ENCODE measurements around the gene SETBP1. TPM values are rescaled to one million over a fixed set of nuclear protein-coding genes. Genes with fewer than 3 reads are reported as not detected.

Gene SETBP1
- total and polyA plus RNA-seq, 2 of the 8 experiments (the other 6 are each of a cell fraction or from before 2014, with no cell fraction given) = 2.0 to 6.5 TPM

GRCh38 chr18:44955825-44956224 is 275.1 kb downstream of the SETBP1 start:
- no peaks in the 10 kb centered on the region for H3K36me3 ChIP-seq (ENCODE audit: control insufficient read depth in 2 of 4, insufficient read depth in 4 of 4, low read length in 3 of 4)
- H2BK20ac ChIP-seq (ENCODE audit: low read length) = no peak overlapping the region
- H3K23me2 ChIP-seq (ENCODE audit: low read depth, low read length) = no peaks in the 10 kb centered on the region
- H3K27ac ChIP-seq (ENCODE audit: low read depth, low read length) = no peak overlapping the region
- no peaks in the 10 kb centered on the region for H3K4me1 ChIP-seq (replicated peaks in 1 of 4; ENCODE audit: control insufficient read depth in 3 of 4, insufficient read depth in 4 of 4, low read length in 3 of 4)
- no peak for TF ChIP-seq TCF12 (IDR thresholded peaks at IDR 0.05; ENCODE audit: low read depth, low read length)
- TF ChIP-seq SP4 (IDR thresholded peaks at IDR 0.05; ENCODE audit: low read length) = no peak
- no peak for TF ChIP-seq SP1 (IDR thresholded peaks at IDR 0.05; ENCODE audit: low read depth, low read length)
- no peak for TF ChIP-seq GABPA (IDR thresholded peaks at IDR 0.05; ENCODE audit: borderline replicate concordance, insufficient read depth, low read length)
- TF ChIP-seq SRF (IDR thresholded peaks at IDR 0.05; ENCODE audit: low read depth, low read length) = no peak
- no peak for TF ChIP-seq ATF2 (IDR thresholded peaks at IDR 0.05; ENCODE audit: low read length)
- no peak for TF ChIP-seq TAF7 (optimal IDR thresholded peaks at IDR 0.05; ENCODE audit: borderline replicate concordance, low read depth, low read length)
- TF ChIP-seq RXRA (IDR thresholded peaks at IDR 0.05; ENCODE audit: insufficient read depth, low read depth, low read length) = no peak
- H3K4me2 ChIP-seq (ENCODE audit: insufficient read depth in 1 of 2, low read depth in 2 of 2, low read length in 2 of 2) = no peak overlapping the region
- no peak overlapping the region for H4K91ac ChIP-seq (replicated peaks; ENCODE audit: insufficient read length, low read length)
- H3K79me1 ChIP-seq (ENCODE audit: low read depth, low read length) = no peaks in the 10 kb centered on the region
- no peak overlapping the region for H2AK5ac ChIP-seq (ENCODE audit: low read depth, low read length)
- no peak overlapping the region for H3K56ac ChIP-seq (replicated peaks; ENCODE audit: insufficient read length, low read depth, low read length)
- no peaks in the 10 kb centered on the region for H4K20me1 ChIP-seq (replicated peaks in 1 of 2; ENCODE audit: control insufficient read depth in 1 of 2, insufficient read depth in 2 of 2, low read length in 2 of 2)
- DNase-seq (ENCODE audit: low read depth in 1 of 2, low spot score in 2 of 2) = no peak
- no peaks in the 10 kb centered on the region for H3K79me2 ChIP-seq (ENCODE audit: control insufficient read depth in 1 of 2, insufficient read depth in 2 of 2, low read length in 2 of 2)
- no peak overlapping the region for H2BK12ac ChIP-seq (ENCODE audit: low read depth, low read length)
- no peak overlapping the region for H3K18ac ChIP-seq (ENCODE audit: extremely low read depth, low read length)
- H2BK5ac ChIP-seq (ENCODE audit: low read depth, low read length) = no peak overlapping the region
- no peak overlapping the region for H3K23ac ChIP-seq (ENCODE audit: insufficient read length)
- no peak overlapping the region for H3K4ac ChIP-seq (replicated peaks; ENCODE audit: insufficient read length, low read depth, low read length)
- 72% methylated on average over 1 of the region's 1 CpG; no CpG with 5 or more reads in 1 of the 2 experiments for WGBS, 2 experiments (ENCODE audit: extremely low coverage in 1 of 2, insufficient coverage in 1 of 2, insufficient read length in 1 of 2, insufficient replicate concordance in 2 of 2, low coverage in 1 of 2, low lambda C conversion rate in 2 of 2, missing lambda C conversion rate in 1 of 2)
- H4K8ac ChIP-seq (ENCODE audit: extremely low read depth, insufficient read depth, low read length) = no peak overlapping the region
- no peak overlapping the region for H3K4me3 ChIP-seq (ENCODE audit: extremely low read depth in 1 of 4, insufficient read depth in 2 of 4, low read depth in 3 of 4, low read length in 4 of 4)
- no peak overlapping the region for H2BK120ac ChIP-seq (replicated peaks; ENCODE audit: low read depth, low read length)
- no peak overlapping the region for H3K9ac ChIP-seq (replicated peaks in 1 of 4; ENCODE audit: extremely low read depth in 1 of 4, low read depth in 3 of 4, low read length in 3 of 4)
- H4K5ac ChIP-seq (ENCODE audit: insufficient read length, low read depth, low read length) = no peak overlapping the region
- no peak overlapping the region for H2BK15ac ChIP-seq (ENCODE audit: low read length)
- ChIA-PET POLR2A (ENCODE audit: partially characterized antibody) (no interaction called here), CTCF (ENCODE audit: partially characterized antibody) (interaction anchor here (1.1 to 1.5 kb wide), 2 partner anchors 11 to 18 kb away, joined by 4 to 5 read pairs; no protein-coding TSS in a partner anchor)
- no peaks in the 10 kb centered on the region for H3K9me3 ChIP-seq (ENCODE audit: insufficient read depth in 2 of 2, low read depth in 1 of 2, low read length in 1 of 2)
- H3K27me3 ChIP-seq (replicated peaks in 1 of 4; ENCODE audit: control insufficient read depth in 3 of 4, extremely low read depth in 1 of 4, insufficient read depth in 3 of 4, low read length in 3 of 4) = no peaks in the 10 kb centered on the region
- H3K14ac ChIP-seq (ENCODE audit: insufficient read length) = no peak overlapping the region
- FAIRE-seq = no peak
- H2AFZ ChIP-seq (ENCODE audit: low read length) = no peak overlapping the region

Data from H1 (cell line).